GM23248 (cell line): ENCODE data around the gene FGF14. TPM values are rescaled to one million over a fixed set of nuclear protein-coding genes. Genes with fewer than 3 reads are reported as not detected.

Source experiments
- DNase-seq: peaks from one replicate; pipeline ENCODE4 v3.0.0-alpha.2; 2015
- H2AFZ ChIP-seq: fragments of 200-600 bp; sonication (generic); 2 replicates; pipeline ENCODE4 v1.6.1; 2016; ENCODE audit warnings: antibody characterized with exemption
- H3F3A ChIP-seq: fragments of 200-600 bp; sonication (generic); 2 replicates; pipeline ENCODE4 v1.6.1; 2016; ENCODE audit warnings: mild to moderate bottlenecking, antibody characterized with exemption, mixed run types; ENCODE audit not compliant: insufficient read depth
- H3K27ac ChIP-seq: fragments of 200-600 bp; sonication (generic); 2 replicates; pipeline ENCODE4 v1.5.1; 2016; ENCODE audit warnings: mild to moderate bottlenecking
- H3K27me3 ChIP-seq: fragments of 200-600 bp; sonication (generic); replicated peaks from 2 replicates; pipeline ENCODE4 v1.6.1; 2016; ENCODE audit warnings: mild to moderate bottlenecking; ENCODE audit not compliant: insufficient read depth
- H3K36me3 ChIP-seq: fragments of 200-600 bp; sonication (generic); 2 replicates; pipeline ENCODE4 v1.6.1; 2016; ENCODE audit warnings: low read depth, mild to moderate bottlenecking
- H3K4me1 ChIP-seq: fragments of 200-600 bp; sonication (generic); 2 replicates; pipeline ENCODE4 v1.6.1; 2016; ENCODE audit warnings: mild to moderate bottlenecking; ENCODE audit not compliant: insufficient read depth
- H3K4me2 ChIP-seq: fragments of 200-600 bp; sonication (generic); one replicate; pipeline ENCODE4 v1.6.1; 2016; ENCODE audit warnings: mild to moderate bottlenecking; ENCODE audit not compliant: unreplicated experiment
- H3K4me3 ChIP-seq: fragments of 200-600 bp; sonication (generic); 2 replicates; pipeline ENCODE4 v1.5.1; 2016; ENCODE audit warnings: mild to moderate bottlenecking
- H3K79me2 ChIP-seq: fragments of 200-600 bp; sonication (generic); 2 replicates; pipeline ENCODE4 v1.6.1; 2016; ENCODE audit warnings: mild to moderate bottlenecking; ENCODE audit not compliant: insufficient read depth
- H3K9ac ChIP-seq: fragments of 200-600 bp; sonication (generic); 2 replicates; pipeline ENCODE4 v1.6.1; 2016; ENCODE audit warnings: mild to moderate bottlenecking
- H3K9me2 ChIP-seq: fragments of 200-600 bp; sonication (generic); 2 replicates; pipeline ENCODE4 v1.6.1; 2016; ENCODE audit warnings: mixed run types, mild to moderate bottlenecking, moderate library complexity; ENCODE audit not compliant: insufficient read depth
- H3K9me3 ChIP-seq: fragments of 200-600 bp; sonication (generic); one replicate; pipeline ENCODE4 v1.6.1; 2017; ENCODE audit warnings: low read depth
- H4K20me1 ChIP-seq: fragments of 200-600 bp; sonication (generic); 2 replicates; pipeline ENCODE4 v1.6.0; 2016; ENCODE audit not compliant: insufficient read depth
- EZH2 ChIP-seq: fragments of 200-600 bp; sonication (generic); IDR thresholded peaks from 2 replicates; pipeline ENCODE4 v1.6.1; 2018; ENCODE audit warnings: antibody characterized with exemption, mild to moderate bottlenecking; ENCODE audit not compliant: insufficient read depth, poor library complexity, severe bottlenecking
- EZH2phosphoT487 ChIP-seq: fragments of 200-600 bp; sonication (generic); IDR thresholded peaks from 2 replicates; pipeline ENCODE4 v1.6.1; 2018; ENCODE audit warnings: antibody characterized with exemption, moderate library complexity, mild to moderate bottlenecking, low read depth; ENCODE audit not compliant: insufficient read depth
- WGBS, 2 experiments: methylation state at CpG; one replicate each; pipeline ENCODE4 v1.1.6; 2015 to 2017; ENCODE audit warnings: low lambda C conversion rate in 2 of 2, low coverage in 1 of 2; ENCODE audit errors: missing lambda C conversion rate in 2 of 2; 5-methylcytosine and 5-hydroxymethylcytosine counted together
- in situ Hi-C: fragments of 300-500 bp; cut with MboI; formaldehyde crosslinking; loops from 2 replicates; pipeline ENCODE4 v1.15.0; 2020
- polyA plus RNA-seq: library from polyadenylated mRNA; unstranded; fragments of >200 nt; fragmentation: Nextera tagmentation; extraction: Ambion mirVana; gene quantifications from 2 replicates; pipeline ENCODE4 v1.2.1, GENCODE V29; 2016
- total RNA-seq: library from RNA; depleted of rRNA; stranded (reverse); fragments of >200 nt; shearing (Covaris generic); gene quantifications from 2 replicates; pipeline ENCODE4 v1.2.3, GENCODE V29; 2014

The FGF14 gene
- total and polyA plus RNA-seq, 2 experiments from 2014 or later, result 1.9 TPM; not detected in 1

- no peak overlapping the region for H3K9ac ChIP-seq
- H3K4me3 ChIP-seq, result no peak overlapping the region
- H3K9me3 ChIP-seq, result no peaks in the 10 kb centered on the region
- H2AFZ ChIP-seq, result no peak overlapping the region
- no peak overlapping the region for H3K4me2 ChIP-seq
- no peaks in the 10 kb centered on the region for H3K4me1 ChIP-seq
- no peak for DNase-seq
- H3F3A ChIP-seq, result no peaks in the 10 kb centered on the region
- H4K20me1 ChIP-seq, result no peaks in the 10 kb centered on the region
- in situ Hi-C loops, result no loop called here
- peaks cover 26% of the 10 kb centered on the region for H3K27me3 ChIP-seq
- no peaks in the 10 kb centered on the region for H3K79me2 ChIP-seq
- TF ChIP-seq EZH2 (no peak), EZH2phosphoT487 (no peak)
- 39 to 42% methylated on average over 3 of the region's 3 CpGs for WGBS, 2 experiments
- no peaks in the 10 kb centered on the region for H3K9me2 ChIP-seq
- no peak overlapping the region for H3K27ac ChIP-seq
- H3K36me3 ChIP-seq, result no peaks in the 10 kb centered on the region
Observed at GRCh38 chr13:102212729-102213128, 189.1 kb downstream of the FGF14 start.

- no peak overlapping the region for H2AFZ ChIP-seq
- no peaks in the 10 kb centered on the region for H3F3A ChIP-seq
- TF ChIP-seq EZH2phosphoT487 (no peak), EZH2 (no peak)
- H3K4me1 ChIP-seq, result no peaks in the 10 kb centered on the region
- no peaks in the 10 kb centered on the region for H3K79me2 ChIP-seq
- H3K27me3 ChIP-seq, result peaks cover 16% of the 10 kb centered on the region
- H3K4me2 ChIP-seq, result no peak overlapping the region
- in situ Hi-C loops, result no loop called here
- no peak overlapping the region for H3K27ac ChIP-seq
- DNase-seq, result no peak
- no peaks in the 10 kb centered on the region for H4K20me1 ChIP-seq
- no peaks in the 10 kb centered on the region for H3K9me2 ChIP-seq
- no peaks in the 10 kb centered on the region for H3K36me3 ChIP-seq
- no peak overlapping the region for H3K9ac ChIP-seq
- H3K9me3 ChIP-seq, result no peaks in the 10 kb centered on the region
- no peak overlapping the region for H3K4me3 ChIP-seq
Observed at GRCh38 chr13:102208347-102208746, 193.5 kb downstream of the FGF14 start.

DNA sequence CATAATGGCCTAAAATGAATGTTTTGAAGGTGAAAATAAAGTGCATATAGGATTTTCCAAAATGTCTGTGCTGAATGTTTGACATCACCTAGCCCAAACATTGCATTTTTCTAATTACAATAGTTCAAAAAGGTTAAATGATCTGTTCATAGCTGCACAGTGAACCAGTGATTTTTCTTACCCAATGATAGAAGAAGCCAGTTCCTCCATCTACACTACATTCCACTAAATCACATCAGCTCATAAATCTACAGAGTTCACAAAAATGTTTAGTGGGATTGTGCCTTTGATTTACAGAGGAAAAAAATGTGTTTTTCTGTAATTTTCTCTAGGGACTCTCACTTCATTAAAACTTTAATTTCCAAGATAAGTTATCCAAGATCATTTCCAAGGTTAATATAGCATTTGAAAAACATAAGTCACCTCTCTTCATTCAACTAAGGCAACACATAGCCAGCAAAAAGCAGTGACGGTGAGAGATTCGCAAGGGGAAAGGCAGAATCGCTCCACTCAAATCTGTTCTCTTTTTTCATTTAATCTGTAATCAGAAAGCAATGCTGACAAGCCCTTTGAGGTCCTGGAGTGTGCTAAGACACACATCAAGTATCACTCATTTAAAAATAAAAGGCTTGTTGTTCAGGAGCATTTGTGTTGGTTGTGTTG, 194.0 kb downstream of the FGF14 start:
- DNase-seq, result no peak
- Histone ChIP-seq H3K27me3 (peaks cover 10% of the 10 kb centered on the region), H3K79me2 (no peaks in the 10 kb centered on the region), H3K9me2 (no peaks in the 10 kb centered on the region), H2AFZ (no peak overlapping the region), H3K36me3 (no peaks in the 10 kb centered on the region), H3K4me2 (no peak overlapping the region), H4K20me1 (no peaks in the 10 kb centered on the region), H3K27ac (no peak overlapping the region), H3K4me1 (no peaks in the 10 kb centered on the region), H3K9ac (no peak overlapping the region), H3K4me3 (no peak overlapping the region), H3K9me3 (no peaks in the 10 kb centered on the region), H3F3A (no peaks in the 10 kb centered on the region)
- TF ChIP-seq EZH2phosphoT487 (no peak), EZH2 (no peak)
- WGBS, 2 experiments, result 50 to 58% methylated on average over 3 of the region's 3 CpGs
- in situ Hi-C loops, result no loop called here

GRCh38 chr13:102203718-102204117, 198.1 kb downstream of the FGF14 start:
- Histone ChIP-seq H3F3A (peaks cover 8% of the 10 kb centered on the region), H2AFZ (no peak overlapping the region), H3K9ac (no peak overlapping the region), H3K27ac (no peak overlapping the region), H3K4me2 (no peak overlapping the region), H3K4me3 (no peak overlapping the region), H3K9me3 (no peaks in the 10 kb centered on the region), H3K36me3 (no peaks in the 10 kb centered on the region), H3K79me2 (no peaks in the 10 kb centered on the region), H3K4me1 (peaks cover 10% of the 10 kb centered on the region), H4K20me1 (no peaks in the 10 kb centered on the region), H3K9me2 (no peaks in the 10 kb centered on the region), H3K27me3 (peaks cover 3% of the 10 kb centered on the region)
- no peak for TF ChIP-seq EZH2phosphoT487
- no peak for DNase-seq
- in situ Hi-C loops, result no loop called here
